ENCODE results near the gene PRSS36.
"Not testable (repeated sequence)": the region's sequence is repeated elsewhere in the genome, so short reads cannot be mapped to it uniquely, and the experiment has no call there.

The PRSS36 gene

GRCh38 chr16:31141489-31142108 is 8.3 kb downstream of the PRSS36 start:
- DNase-seq, result no peak

- not testable (repeated sequence) for DNase-seq
These were observed 8.8 kb downstream of the PRSS36 start for GRCh38 chr16:31141071-31141469.

- no peak for DNase-seq
These were observed 11.0 kb downstream of the PRSS36 start for GRCh38 chr16:31138621-31139578.

GRCh38 chr16:31136822-31137499 is 12.9 kb downstream of the PRSS36 start:
- not testable (repeated sequence) for DNase-seq

- no peak for DNase-seq
These were observed 13.6 kb downstream of the PRSS36 start for GRCh38 chr16:31136287-31136662.

GRCh38 chr16:31135535-31136286 is 14.2 kb downstream of the PRSS36 start, which contains the start of gene PRSS8:
Gene PRSS8, minus strand, starts transcription at chr16:31135727. Its CDS starts 229 bp downstream, at chr16:31135498.
- no peak for DNase-seq

GRCh38 chr16:31134625-31135534 is 15.0 kb downstream of the PRSS36 start:
- no peak for DNase-seq

GRCh38 chr16:31134091-31134571 is 15.7 kb downstream of the PRSS36 start:
- DNase-seq, result no peak

GRCh38 chr16:31133046-31133501 is 16.8 kb downstream of the PRSS36 start:
- no peak for DNase-seq

- DNase-seq, result no peak
These were observed 17.4 kb downstream of the PRSS36 start for GRCh38 chr16:31132303-31132979.

- DNase-seq, result no peak
These were observed 18.0 kb downstream of the PRSS36 start for GRCh38 chr16:31131841-31132271.

- DNase-seq, result no peak
These were observed 18.4 kb downstream of the PRSS36 start for GRCh38 chr16:31131416-31131815.

GRCh38 chr16:31130899-31131298 is 19.0 kb downstream of the PRSS36 start:
- no peak for DNase-seq

- DNase-seq, result no peak
These were observed 19.5 kb downstream of the PRSS36 start for GRCh38 chr16:31130336-31130891.

GRCh38 chr16:31129568-31130335 is 20.1 kb downstream of the PRSS36 start:
- no peak for DNase-seq

GRCh38 chr16:31128711-31129567 is 20.9 kb downstream of the PRSS36 start:
- no peak for DNase-seq

GRCh38 chr16:31127182-31127581 is 22.7 kb downstream of the PRSS36 start:
- DNase-seq, result no peak

GRCh38 chr16:31125844-31126243 is 24.0 kb downstream of the PRSS36 start:
- no peak for DNase-seq

- DNase-seq, result no peak
These were observed 29.7 kb downstream of the PRSS36 start for GRCh38 chr16:31120129-31120528.
